SU-DHL-6 (cell line): Measurements from ENCODE around the gene GRIA2.

Experiments
- EZH2phosphoT487 ChIP-seq: fragments of 200-600 bp; sonication (generic), shearing (Covaris generic); conservative IDR thresholded peaks from 2 replicates; pipeline ENCODE4 v1.6.1; 2018; ENCODE audit warnings: mild to moderate bottlenecking, antibody characterized with exemption, low read length, moderate library complexity, mixed read lengths
- TF ChIP-seq, protein P1 (sequence below): fragments of 200-600 bp; sonication (generic); IDR thresholded peaks from one replicate; pipeline ENCODE4 v1.5.1; 2017; ENCODE audit warnings: antibody characterized with exemption, mild to moderate bottlenecking, low read length, moderate library complexity; ENCODE audit not compliant: insufficient read depth, poor library complexity, severe bottlenecking

DNA sequence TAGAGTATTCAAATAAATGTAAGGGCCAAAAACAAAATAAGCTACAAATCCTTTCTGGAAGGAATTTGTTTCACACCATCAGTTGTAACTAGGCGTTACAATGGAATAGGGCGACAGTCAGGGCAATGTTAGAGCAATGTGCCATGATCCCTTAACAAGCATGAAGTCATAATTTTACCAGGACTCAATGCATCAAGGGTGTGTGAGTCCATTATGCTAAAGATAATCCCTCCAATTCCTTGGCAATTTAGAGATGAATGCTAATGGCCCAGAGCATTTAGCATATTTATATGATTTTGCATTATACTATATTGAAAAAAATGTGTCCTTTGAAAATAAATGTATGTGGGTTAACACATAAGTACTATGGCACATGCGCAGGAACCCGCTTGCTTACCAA lies 73.1 kb downstream of the GRIA2 start:
- TF ChIP-seq, protein P1, sequence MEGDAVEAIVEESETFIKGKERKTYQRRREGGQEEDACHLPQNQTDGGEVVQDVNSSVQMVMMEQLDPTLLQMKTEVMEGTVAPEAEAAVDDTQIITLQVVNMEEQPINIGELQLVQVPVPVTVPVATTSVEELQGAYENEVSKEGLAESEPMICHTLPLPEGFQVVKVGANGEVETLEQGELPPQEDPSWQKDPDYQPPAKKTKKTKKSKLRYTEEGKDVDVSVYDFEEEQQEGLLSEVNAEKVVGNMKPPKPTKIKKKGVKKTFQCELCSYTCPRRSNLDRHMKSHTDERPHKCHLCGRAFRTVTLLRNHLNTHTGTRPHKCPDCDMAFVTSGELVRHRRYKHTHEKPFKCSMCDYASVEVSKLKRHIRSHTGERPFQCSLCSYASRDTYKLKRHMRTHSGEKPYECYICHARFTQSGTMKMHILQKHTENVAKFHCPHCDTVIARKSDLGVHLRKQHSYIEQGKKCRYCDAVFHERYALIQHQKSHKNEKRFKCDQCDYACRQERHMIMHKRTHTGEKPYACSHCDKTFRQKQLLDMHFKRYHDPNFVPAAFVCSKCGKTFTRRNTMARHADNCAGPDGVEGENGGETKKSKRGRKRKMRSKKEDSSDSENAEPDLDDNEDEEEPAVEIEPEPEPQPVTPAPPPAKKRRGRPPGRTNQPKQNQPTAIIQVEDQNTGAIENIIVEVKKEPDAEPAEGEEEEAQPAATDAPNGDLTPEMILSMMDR: no peak
- TF ChIP-seq EZH2phosphoT487: no peak
